KMS-11 (cell line): ENCODE measurements around the gene F3.
"Not testable (repeated sequence)": the region's sequence is repeated elsewhere in the genome, so short reads cannot be mapped to it uniquely, and the experiment has no call there.

Experiments used
- H2AFZ ChIP-seq: fragments of 200-600 bp; sonication (generic); 2 replicates; pipeline ENCODE4 v1.6.1; 2016; ENCODE audit warnings: antibody characterized with exemption, mixed run types, low read depth
- H3K27ac ChIP-seq: fragments of 200-600 bp; sonication (generic); 2 replicates; pipeline ENCODE4 v1.6.1; 2016; ENCODE audit warnings: mild to moderate bottlenecking, mixed run types
- H3K27me3 ChIP-seq: fragments of 200-600 bp; sonication (generic); 2 replicates; pipeline ENCODE4 v1.6.1; 2017; ENCODE audit warnings: mild to moderate bottlenecking, low read depth, mixed run types, moderate library complexity; ENCODE audit not compliant: insufficient read depth
- H3K36me3 ChIP-seq: fragments of 200-600 bp; sonication (generic); 2 replicates; pipeline ENCODE4 v1.6.1; 2017; ENCODE audit warnings: mild to moderate bottlenecking, mixed run types; ENCODE audit not compliant: insufficient read depth
- H3K4me1 ChIP-seq: fragments of 200-600 bp; sonication (generic); 2 replicates; pipeline ENCODE4 v1.6.1; 2016; ENCODE audit warnings: mild to moderate bottlenecking, low read depth, mixed run types; ENCODE audit not compliant: poor library complexity, severe bottlenecking
- H3K4me2 ChIP-seq: fragments of 200-600 bp; sonication (generic); 2 replicates; pipeline ENCODE4 v1.7.0; 2016; ENCODE audit warnings: mild to moderate bottlenecking, mixed run types
- H3K4me3 ChIP-seq: fragments of 200-600 bp; sonication (generic); IDR thresholded peaks from 2 replicates; pipeline ENCODE4 v1.6.1; 2017; ENCODE audit warnings: low read depth, low read length, mixed read lengths; ENCODE audit not compliant: insufficient read depth
- H3K79me2 ChIP-seq: fragments of 200-600 bp; sonication (generic); 2 replicates; pipeline ENCODE4 v1.6.1; 2016; ENCODE audit warnings: low read depth, mixed run types; ENCODE audit not compliant: insufficient read depth
- H3K9ac ChIP-seq: fragments of 200-600 bp; sonication (generic); 2 replicates; pipeline ENCODE4 v1.6.1; 2016; ENCODE audit warnings: mild to moderate bottlenecking, mixed run types
- H4K20me1 ChIP-seq: fragments of 200-600 bp; sonication (generic); 2 replicates; pipeline ENCODE4 v1.6.1; 2016; ENCODE audit warnings: mild to moderate bottlenecking, mixed run types; ENCODE audit not compliant: insufficient read depth
- TF ChIP-seq, protein P1 (sequence below): fragments of 200-600 bp; sonication (generic); conservative IDR thresholded peaks from 2 replicates; pipeline ENCODE4 v1.6.1; 2017; ENCODE audit warnings: low read depth, mild to moderate bottlenecking, antibody characterized with exemption, low read length, moderate library complexity, mixed read lengths

Gene F3

GRCh38 chr1:94580367-94581115 is 39.0 kb upstream of the F3 start:
- H2AFZ ChIP-seq: no peak overlapping the region
- no peak overlapping the region for H3K4me3 ChIP-seq
- H3K27ac ChIP-seq: no peak overlapping the region

DNA sequence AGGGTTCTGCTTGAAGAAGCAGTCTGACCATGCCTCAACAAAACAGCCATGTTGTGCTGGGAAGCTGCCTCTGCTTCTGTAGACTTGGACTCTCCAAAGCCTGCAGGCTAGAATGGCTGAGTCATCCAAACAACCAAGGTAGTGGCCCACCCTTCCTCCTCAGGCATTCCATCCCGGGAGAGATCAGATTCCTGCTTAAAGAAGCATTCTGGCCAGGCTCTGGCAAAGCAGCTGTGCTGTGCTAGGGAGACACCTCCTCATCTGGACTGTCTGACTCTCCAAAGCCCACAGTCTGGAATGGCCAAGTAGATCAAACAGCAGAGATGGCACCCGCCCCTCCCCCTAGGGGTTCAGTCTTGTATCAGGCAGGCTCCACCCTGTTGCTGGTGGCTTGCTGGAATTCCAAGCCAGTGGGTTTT is 38.3 kb upstream of the F3 start:
- H3K4me3 ChIP-seq: no peak overlapping the region
- no peaks in the 10 kb centered on the region for H3K4me1 ChIP-seq
- H3K79me2 ChIP-seq: no peaks in the 10 kb centered on the region
- no peaks in the 10 kb centered on the region for H3K36me3 ChIP-seq
- H3K4me2 ChIP-seq: no peak overlapping the region
- no peak overlapping the region for H3K27ac ChIP-seq
- no peaks in the 10 kb centered on the region for H3K27me3 ChIP-seq
- H3K9ac ChIP-seq: no peak overlapping the region
- TF ChIP-seq, protein P1, sequence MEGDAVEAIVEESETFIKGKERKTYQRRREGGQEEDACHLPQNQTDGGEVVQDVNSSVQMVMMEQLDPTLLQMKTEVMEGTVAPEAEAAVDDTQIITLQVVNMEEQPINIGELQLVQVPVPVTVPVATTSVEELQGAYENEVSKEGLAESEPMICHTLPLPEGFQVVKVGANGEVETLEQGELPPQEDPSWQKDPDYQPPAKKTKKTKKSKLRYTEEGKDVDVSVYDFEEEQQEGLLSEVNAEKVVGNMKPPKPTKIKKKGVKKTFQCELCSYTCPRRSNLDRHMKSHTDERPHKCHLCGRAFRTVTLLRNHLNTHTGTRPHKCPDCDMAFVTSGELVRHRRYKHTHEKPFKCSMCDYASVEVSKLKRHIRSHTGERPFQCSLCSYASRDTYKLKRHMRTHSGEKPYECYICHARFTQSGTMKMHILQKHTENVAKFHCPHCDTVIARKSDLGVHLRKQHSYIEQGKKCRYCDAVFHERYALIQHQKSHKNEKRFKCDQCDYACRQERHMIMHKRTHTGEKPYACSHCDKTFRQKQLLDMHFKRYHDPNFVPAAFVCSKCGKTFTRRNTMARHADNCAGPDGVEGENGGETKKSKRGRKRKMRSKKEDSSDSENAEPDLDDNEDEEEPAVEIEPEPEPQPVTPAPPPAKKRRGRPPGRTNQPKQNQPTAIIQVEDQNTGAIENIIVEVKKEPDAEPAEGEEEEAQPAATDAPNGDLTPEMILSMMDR: no peak
- H2AFZ ChIP-seq: no peak overlapping the region
- H4K20me1 ChIP-seq: no peaks in the 10 kb centered on the region

More at GRCh38 chr1:94580367-94581115, 39.0 kb upstream of the F3 start:
- H3K4me1 ChIP-seq: no peaks in the 10 kb centered on the region
- no peaks in the 10 kb centered on the region for H3K27me3 ChIP-seq
- TF ChIP-seq, protein P1: no peak
- H3K79me2 ChIP-seq: no peaks in the 10 kb centered on the region
- no peaks in the 10 kb centered on the region for H3K36me3 ChIP-seq
- no peak overlapping the region for H3K9ac ChIP-seq
- no peaks in the 10 kb centered on the region for H4K20me1 ChIP-seq
- no peak overlapping the region for H3K4me2 ChIP-seq

DNA sequence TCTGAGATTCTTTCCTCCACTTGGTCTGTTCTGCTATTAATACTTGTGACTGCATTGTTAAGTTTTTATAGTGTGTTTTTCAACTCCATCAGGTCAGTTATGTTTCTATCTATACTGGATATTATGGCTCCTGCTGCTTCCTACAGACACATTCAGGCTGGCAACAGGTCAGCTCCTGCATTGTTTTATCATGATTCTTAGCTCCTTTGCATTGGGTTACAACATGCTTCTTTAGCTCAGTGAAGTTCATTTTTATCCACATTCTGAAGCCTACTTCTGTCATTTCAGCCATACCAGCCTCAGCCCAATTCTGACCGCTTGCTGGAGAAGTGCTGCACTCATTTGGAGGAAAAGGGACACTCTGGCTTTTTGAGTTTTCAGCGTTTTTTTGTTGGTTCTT is 37.3 kb upstream of the F3 start:
- no peak overlapping the region for H3K9ac ChIP-seq
- H3K4me3 ChIP-seq: no peak overlapping the region
- H2AFZ ChIP-seq: no peak overlapping the region
- H3K36me3 ChIP-seq: no peaks in the 10 kb centered on the region
- H3K79me2 ChIP-seq: no peaks in the 10 kb centered on the region
- H4K20me1 ChIP-seq: no peaks in the 10 kb centered on the region
- no peak overlapping the region for H3K27ac ChIP-seq
- TF ChIP-seq, protein P1: no peak
- no peak overlapping the region for H3K4me2 ChIP-seq
- H3K27me3 ChIP-seq: no peaks in the 10 kb centered on the region
- no peaks in the 10 kb centered on the region for H3K4me1 ChIP-seq

DNA sequence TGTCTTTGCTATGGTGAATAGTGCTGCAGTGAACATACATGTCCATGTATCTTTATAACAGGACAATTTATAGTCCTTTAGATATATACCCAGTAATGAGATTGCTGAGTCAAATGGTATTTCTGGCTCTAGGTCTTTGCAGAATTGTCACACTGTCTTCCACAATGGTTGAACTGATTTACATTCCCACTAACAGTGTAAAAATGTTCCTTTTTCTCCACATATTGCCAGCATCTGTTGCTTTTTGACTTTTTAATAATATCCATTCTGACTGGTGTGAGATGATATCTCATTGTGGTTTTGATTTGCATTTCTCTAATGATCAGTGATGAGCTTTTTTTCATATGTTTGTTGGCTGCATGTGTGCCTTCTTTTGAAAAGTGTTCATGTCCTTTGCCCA is 32.4 kb upstream of the F3 start:
- H3K79me2 ChIP-seq, H3K4me1 ChIP-seq, H3K9ac ChIP-seq, H3K27ac ChIP-seq, H4K20me1 ChIP-seq, H3K36me3 ChIP-seq, H3K27me3 ChIP-seq, H3K4me3 ChIP-seq, H2AFZ ChIP-seq, H3K4me2 ChIP-seq: not testable (repeated sequence)

DNA sequence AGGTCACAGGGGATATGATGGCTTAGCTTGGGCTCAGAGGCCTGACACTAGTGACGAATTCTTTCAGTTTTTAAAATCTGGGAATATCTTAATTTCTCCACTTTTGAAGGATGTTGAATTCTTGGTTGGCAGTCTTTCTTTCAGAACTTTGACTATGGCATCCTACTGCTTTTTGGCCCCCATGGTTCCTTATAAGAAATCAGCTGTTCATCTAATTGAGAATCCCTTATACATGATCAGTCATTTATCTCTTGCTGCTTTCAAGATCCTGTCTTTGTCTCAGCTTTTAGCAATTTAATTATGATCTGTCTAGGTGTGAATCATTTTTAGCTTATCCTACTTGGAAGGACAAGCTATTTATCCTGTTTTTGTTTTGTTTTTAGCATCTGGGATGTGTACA is 31.2 kb upstream of the F3 start:
- Histone ChIP-seq H3K9ac (no peak overlapping the region), H3K4me1 (no peaks in the 10 kb centered on the region), H3K27me3 (no peaks in the 10 kb centered on the region), H3K27ac (no peak overlapping the region), H4K20me1 (no peaks in the 10 kb centered on the region), H3K79me2 (no peaks in the 10 kb centered on the region), H3K36me3 (no peaks in the 10 kb centered on the region), H3K4me2 (no peak overlapping the region), H2AFZ (no peak overlapping the region), H3K4me3 (no peak overlapping the region)
- TF ChIP-seq, protein P1: no peak

DNA sequence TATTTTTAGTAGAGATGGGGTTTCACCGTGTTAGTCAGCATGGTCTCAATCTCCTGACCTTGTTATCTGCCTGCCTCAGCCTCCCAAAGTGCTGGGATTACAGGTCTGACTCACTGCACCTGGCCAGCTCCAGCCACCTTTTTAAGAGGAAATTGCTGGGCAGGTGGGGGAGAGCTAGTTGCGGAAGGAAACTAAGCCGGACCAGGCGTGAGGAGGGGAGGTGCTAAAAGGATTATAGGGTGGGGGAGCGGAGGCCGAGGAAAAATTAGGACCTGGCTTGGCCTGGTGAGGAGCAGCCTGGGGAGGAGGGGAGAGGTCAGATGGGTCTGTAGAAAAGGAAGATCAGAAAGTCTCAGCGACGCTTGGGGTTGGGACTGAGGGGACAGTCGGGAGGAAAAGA is 29.4 kb upstream of the F3 start:
- not testable (repeated sequence) for H3K27ac ChIP-seq, H3K36me3 ChIP-seq, H3K4me2 ChIP-seq, H4K20me1 ChIP-seq, H3K9ac ChIP-seq, H3K79me2 ChIP-seq, H3K4me1 ChIP-seq, H3K27me3 ChIP-seq, H2AFZ ChIP-seq, H3K4me3 ChIP-seq

DNA sequence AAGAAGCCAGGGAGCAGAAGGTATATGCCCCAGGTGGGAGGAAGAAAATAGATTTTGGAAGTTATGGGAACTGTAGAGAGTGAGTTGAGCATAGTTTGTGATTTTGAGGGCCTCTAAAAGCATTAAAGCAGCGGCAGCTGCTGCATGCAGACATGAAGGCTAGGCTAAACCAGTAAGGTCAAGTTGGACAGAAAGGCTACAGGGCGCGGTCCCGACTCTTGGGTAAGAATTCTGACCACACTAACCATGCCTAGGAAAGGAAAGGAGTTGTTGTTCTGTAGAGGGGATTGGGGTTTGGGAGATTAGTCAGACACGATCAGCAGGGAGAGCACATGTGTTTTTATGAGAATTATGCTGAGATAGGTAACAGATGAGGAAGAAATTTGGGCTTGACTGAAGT is 27.2 kb upstream of the F3 start:
- not testable (repeated sequence) for H3K27ac ChIP-seq, H3K4me2 ChIP-seq, H4K20me1 ChIP-seq, H3K36me3 ChIP-seq, H2AFZ ChIP-seq, H3K9ac ChIP-seq, H3K4me1 ChIP-seq, H3K79me2 ChIP-seq, H3K4me3 ChIP-seq, H3K27me3 ChIP-seq
